Measurements from ENCODE around the gene CORIN.

CORIN gene

GRCh38 chr4:47672696-47673095, 165.2 kb downstream of the CORIN start:
- no peak for DNase-seq (ENCODE audit: extremely low read depth, low read depth)
- TF ChIP-seq, protein P1, sequence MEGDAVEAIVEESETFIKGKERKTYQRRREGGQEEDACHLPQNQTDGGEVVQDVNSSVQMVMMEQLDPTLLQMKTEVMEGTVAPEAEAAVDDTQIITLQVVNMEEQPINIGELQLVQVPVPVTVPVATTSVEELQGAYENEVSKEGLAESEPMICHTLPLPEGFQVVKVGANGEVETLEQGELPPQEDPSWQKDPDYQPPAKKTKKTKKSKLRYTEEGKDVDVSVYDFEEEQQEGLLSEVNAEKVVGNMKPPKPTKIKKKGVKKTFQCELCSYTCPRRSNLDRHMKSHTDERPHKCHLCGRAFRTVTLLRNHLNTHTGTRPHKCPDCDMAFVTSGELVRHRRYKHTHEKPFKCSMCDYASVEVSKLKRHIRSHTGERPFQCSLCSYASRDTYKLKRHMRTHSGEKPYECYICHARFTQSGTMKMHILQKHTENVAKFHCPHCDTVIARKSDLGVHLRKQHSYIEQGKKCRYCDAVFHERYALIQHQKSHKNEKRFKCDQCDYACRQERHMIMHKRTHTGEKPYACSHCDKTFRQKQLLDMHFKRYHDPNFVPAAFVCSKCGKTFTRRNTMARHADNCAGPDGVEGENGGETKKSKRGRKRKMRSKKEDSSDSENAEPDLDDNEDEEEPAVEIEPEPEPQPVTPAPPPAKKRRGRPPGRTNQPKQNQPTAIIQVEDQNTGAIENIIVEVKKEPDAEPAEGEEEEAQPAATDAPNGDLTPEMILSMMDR (IDR thresholded peaks at IDR 0.05; ENCODE audit: low read depth, low read length): no peak

- TF ChIP-seq, protein P1 (IDR thresholded peaks at IDR 0.05; ENCODE audit: low read depth, low read length): no peak
- DNase-seq (ENCODE audit: extremely low read depth, low read depth): no peak
Measured at GRCh38 chr4:47669946-47670345, 167.9 kb downstream of the CORIN start.

GRCh38 chr4:47668810-47669408, 169.0 kb downstream of the CORIN start:
- TF ChIP-seq, protein P1 (IDR thresholded peaks at IDR 0.05; ENCODE audit: low read depth, low read length): peak; percentile 75
- peak; percentile 29 for DNase-seq (ENCODE audit: extremely low read depth, low read depth)

DNA sequence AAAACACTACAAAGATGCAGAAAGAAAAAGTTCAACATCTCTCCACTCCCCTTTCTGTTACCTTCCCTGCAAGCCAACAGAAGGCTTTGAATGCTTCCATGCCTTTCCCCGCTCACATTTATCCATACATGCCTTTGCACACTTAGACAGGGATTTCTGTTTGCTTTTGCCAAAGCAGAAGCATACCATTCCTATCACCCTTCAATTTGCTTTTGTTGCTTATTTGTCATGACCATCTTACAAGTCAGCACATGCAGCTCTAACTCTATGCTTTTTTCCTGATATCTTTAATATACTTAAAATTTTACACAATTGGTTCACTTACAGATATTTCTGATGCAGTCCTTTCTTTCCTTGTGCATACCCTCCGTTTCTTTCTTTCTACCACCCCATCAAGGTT, 169.6 kb downstream of the CORIN start:
- DNase-seq (ENCODE audit: extremely low read depth, low read depth): no peak
- TF ChIP-seq, protein P1 (IDR thresholded peaks at IDR 0.05; ENCODE audit: low read depth, low read length): no peak

- TF ChIP-seq, protein P1 (IDR thresholded peaks at IDR 0.05; ENCODE audit: low read depth, low read length): no peak
- DNase-seq (ENCODE audit: extremely low read depth, low read depth): no peak
Measured at GRCh38 chr4:47667552-47667951, 170.3 kb downstream of the CORIN start.

DNA sequence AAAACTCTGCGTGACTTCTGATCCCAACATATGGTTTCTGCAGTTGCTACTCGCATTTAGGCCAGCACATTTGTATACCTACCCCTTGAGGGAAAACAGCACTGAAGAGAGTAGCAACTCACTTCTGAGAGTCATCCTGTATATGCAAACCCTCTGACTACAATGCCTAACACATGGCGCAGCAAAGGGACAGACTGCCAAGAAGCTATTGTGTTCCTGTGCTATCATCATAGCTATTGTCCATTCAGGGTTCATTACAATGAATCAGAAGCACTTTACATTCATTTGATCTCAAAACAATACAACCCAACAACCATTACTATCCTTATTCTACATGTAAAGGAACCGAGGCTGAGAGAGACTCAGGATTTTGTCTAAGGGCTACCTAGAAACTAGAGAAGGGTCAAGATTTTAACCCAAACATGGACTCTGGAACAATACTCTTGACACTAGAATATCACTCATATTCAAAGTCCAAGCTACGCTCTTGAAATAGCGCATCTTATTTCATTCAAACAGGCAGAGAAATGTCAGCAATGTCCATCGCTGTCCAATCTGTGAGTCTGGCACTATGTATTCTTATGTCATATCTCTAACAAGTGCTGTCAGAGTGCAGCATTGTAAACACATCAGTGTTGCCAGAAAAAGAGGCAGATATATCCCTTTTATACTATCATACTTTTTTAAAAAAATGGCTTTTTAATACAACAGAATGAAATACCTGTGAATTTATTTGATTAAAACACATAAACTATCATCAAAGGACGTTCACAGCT, 173.6 kb downstream of the CORIN start:
- TF ChIP-seq, protein P1 (IDR thresholded peaks at IDR 0.05; ENCODE audit: low read depth, low read length): no peak
- no peak for DNase-seq (ENCODE audit: extremely low read depth, low read depth)

DNA sequence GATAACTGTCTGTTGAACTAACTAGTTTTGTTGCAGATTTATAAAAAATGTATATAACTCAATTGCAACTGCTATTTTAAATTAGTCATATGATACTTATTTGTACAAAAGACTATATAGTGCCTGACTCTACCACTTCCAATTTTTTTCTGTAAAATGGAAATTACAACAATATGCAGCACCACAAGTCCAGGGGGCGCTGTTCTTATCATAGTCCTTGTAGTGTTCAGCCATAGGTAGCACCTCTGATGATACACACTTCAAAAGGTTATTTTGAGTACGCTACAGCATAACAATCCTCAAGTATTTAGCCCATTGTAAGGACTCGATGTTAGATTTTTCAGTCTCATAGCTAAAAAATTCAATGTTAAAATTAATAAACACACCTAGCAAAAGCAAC, 174.9 kb downstream of the CORIN start:
- TF ChIP-seq, protein P1 (IDR thresholded peaks at IDR 0.05; ENCODE audit: low read depth, low read length): peak; percentile 23
- no peak for DNase-seq (ENCODE audit: extremely low read depth, low read depth)
